Measurements from ENCODE around the gene NAMPT. TPM values are rescaled to one million over a fixed set of nuclear protein-coding genes. Genes with fewer than 3 reads are reported as not detected.

NAMPT gene
- total and polyA plus RNA-seq, 9 of the 15 experiments (the other 6 are each of a cell fraction or from before 2014, with no cell fraction given) = 41.1 to 160 (median 106) TPM

DNA sequence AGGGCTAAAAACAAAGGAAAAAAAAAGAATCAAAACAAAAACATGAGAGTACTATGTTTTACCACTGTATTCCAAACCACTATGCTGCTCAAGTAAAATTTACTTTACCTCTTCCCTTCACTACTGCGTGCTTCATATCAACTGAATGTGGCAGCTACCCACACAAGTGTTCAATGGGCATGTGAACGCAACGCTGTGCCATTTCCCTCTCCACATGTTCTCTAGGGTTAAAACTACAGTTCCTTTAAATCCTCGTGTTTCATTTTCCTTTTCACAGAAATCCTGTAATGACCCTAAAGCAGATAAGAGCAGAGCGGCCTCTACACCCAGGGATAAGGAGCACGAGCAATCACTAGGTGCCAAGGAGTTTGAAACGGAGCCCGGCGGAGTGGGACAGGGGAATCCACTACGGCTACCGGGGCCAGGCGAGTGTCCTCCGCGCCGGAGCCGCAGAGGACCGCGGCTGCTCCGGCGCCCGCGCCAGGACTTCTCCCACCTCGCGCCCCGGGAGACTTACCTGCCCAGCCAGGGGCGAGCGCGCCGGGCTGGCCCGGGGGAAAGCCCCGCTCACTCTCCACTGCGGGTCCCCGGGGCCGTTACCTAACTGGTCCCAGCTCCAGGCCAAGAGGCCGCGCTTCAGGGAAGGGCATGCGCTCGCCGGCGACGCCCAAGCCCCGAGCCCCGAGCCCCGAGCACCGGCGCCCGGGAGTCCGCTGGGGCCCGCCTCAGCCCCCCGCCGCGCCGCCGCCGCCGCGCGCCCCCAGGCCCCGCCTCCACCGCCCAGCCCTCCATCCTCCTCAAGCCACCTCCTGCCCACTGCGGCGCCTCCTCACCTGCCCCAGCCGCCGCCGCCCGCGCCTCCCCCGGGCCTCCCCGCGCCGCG, 711 bp downstream of the NAMPT start (continued):
- TF ChIP-seq PRPF4 (IDR thresholded peaks at IDR 0.05; ENCODE audit: insufficient read depth, low read depth, low read length, poor library complexity, severe bottlenecking) = no peak
- no peak for TF ChIP-seq SP2 (IDR thresholded peaks at IDR 0.05; ENCODE audit: extremely low read depth, low read depth, low read length, poor library complexity, severe bottlenecking)
- TF ChIP-seq ZNF436 (CRISPR knock-in tag; IDR thresholded peaks at IDR 0.05) = no peak
- peak in 1 of 2 experiments; percentile 50; a peak in 1 of 4 replicates for TF ChIP-seq ARNT (IDR thresholded peaks at IDR 0.05)
- no peak for TF ChIP-seq TRIM24 (IDR thresholded peaks at IDR 0.05)
- peak; percentile 15; the same call in 1 of the 2 replicates for TF ChIP-seq SIN3B (IDR thresholded peaks at IDR 0.05; ENCODE audit: low read depth)
- peak; percentile 53 for TF ChIP-seq HMGN3 (IDR thresholded peaks at IDR 0.05; ENCODE audit: borderline replicate concordance, extremely low read depth, insufficient read length, low read depth, low read length)
- TF ChIP-seq ZZZ3 (IDR thresholded peaks at IDR 0.05) = no peak
- TF ChIP-seq ZNF12 (CRISPR knock-in tag; IDR thresholded peaks at IDR 0.05) = no peak; the same call in 1 of the 2 replicates
- TF ChIP-seq ZNF764 (CRISPR knock-in tag; IDR thresholded peaks at IDR 0.05; ENCODE audit: low read depth) = no peak
- no peak for TF ChIP-seq RBM17 (IDR thresholded peaks at IDR 0.05; ENCODE audit: borderline replicate concordance, low read depth, low read length)
- TF ChIP-seq BRD4 (IDR thresholded peaks at IDR 0.05) = peak; percentile 28; the same call in 1 of the 2 replicates
- TF ChIP-seq ZNF311 (CRISPR knock-in tag; IDR thresholded peaks at IDR 0.05) = no peak
- TF ChIP-seq CBFA2T3 (IDR thresholded peaks at IDR 0.05) = peak; percentile 24; the same call in 1 of the 2 replicates
- no peak for TF ChIP-seq NR2C1 (IDR thresholded peaks at IDR 0.05)
- no peak for TF ChIP-seq NR2C1 (tag; IDR thresholded peaks at IDR 0.05)
- peak; percentile 8 for TF ChIP-seq ARHGAP35 (IDR thresholded peaks at IDR 0.05; ENCODE audit: partially characterized antibody)
- peak; percentile 84 for TF ChIP-seq RBBP5 (IDR thresholded peaks at IDR 0.05; ENCODE audit: borderline replicate concordance, insufficient read depth, low read length, poor library complexity, severe bottlenecking)
- TF ChIP-seq ZNF165 (CRISPR knock-in tag; IDR thresholded peaks at IDR 0.05; ENCODE audit: borderline replicate concordance) = no peak
- TF ChIP-seq SMARCE1 (IDR thresholded peaks at IDR 0.05) = peak; percentile 76; the same call in 1 of the 2 replicates
- 0 out of 2 replicates have a peak, but pooled peaks have one; percentile 51 for TF ChIP-seq E2F3 (CRISPR knock-in tag; IDR thresholded peaks at IDR 0.05)
- no peak for TF ChIP-seq CSDE1 (IDR thresholded peaks at IDR 0.05)
- TF ChIP-seq, protein P1, sequence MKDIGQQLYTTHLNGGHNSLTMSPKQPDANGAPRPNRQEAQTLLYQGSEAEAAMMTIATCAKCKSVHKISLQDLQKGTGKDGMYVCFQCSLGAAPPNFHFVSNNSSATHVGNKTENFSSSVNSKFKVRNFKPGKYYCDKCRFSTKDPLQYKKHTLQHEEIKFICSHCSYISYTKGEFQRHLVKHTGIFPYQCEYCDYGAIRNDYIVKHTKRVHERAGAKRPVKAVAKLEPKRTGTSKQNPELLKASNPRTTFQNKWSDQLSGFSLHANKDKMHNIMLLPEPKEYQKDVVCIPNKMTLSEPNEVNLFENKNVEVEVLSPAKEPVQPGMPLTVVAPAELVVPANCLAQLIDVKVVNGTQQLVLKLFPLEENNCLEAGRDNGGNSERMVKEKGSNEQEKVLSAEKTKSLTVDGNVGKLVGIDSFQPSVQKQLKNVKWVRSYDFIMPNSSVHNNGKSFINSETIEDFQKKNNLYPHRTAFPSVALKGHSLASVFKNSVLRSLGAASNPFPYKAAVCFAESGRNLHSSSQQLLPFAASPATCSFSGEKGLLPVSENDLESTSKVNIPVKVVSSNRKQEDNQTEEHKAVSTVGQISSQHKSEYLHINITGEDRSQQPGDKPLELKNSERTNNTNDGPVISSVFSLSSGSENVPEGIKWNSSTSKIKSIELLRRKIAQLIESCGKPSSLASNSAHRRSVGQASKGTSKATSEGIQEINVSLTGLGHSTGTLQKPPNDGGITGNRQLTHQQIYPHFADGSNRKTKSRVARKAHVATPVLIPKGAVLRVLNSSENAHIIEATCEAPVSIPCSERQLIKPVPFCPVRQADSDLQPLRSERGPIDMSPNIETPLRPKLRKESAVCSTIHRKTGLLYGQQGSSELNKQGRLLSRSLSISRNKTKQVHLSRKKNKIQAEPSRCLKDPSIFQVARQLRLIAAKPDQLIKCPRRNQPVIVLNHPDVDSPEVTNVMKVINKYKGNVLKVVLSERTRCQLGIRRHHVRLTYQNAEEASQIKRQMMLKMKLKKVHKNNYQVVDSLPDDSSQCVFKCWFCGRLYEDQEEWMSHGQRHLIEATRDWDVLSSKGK (CRISPR knock-in tag; IDR thresholded peaks at IDR 0.05) = no peak
- TF ChIP-seq ZSCAN32 (CRISPR knock-in tag; IDR thresholded peaks at IDR 0.05) = peak; percentile 35; the same call in 1 of the 2 replicates
- TF ChIP-seq, protein P2, sequence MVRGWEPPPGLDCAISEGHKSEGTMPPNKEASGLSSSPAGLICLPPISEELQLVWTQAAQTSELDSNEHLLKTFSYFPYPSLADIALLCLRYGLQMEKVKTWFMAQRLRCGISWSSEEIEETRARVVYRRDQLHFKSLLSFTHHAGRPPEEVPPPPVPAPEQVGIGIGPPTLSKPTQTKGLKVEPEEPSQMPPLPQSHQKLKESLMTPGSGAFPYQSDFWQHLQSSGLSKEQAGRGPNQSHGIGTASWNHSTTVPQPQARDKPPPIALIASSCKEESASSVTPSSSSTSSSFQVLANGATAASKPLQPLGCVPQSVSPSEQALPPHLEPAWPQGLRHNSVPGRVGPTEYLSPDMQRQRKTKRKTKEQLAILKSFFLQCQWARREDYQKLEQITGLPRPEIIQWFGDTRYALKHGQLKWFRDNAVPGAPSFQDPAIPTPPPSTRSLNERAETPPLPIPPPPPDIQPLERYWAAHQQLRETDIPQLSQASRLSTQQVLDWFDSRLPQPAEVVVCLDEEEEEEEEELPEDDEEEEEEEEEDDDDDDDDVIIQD (CRISPR knock-in tag; IDR thresholded peaks at IDR 0.05) = no peak

Measured in K562 (cell line).